Lower lobe of right lung (tissue), 2 donors: ENCODE data around the gene EDA. TPM values are rescaled to one million over a fixed set of nuclear protein-coding genes. Genes with fewer than 3 reads are reported as not detected.

ENCODE experiments used
- ATAC-seq, 2 donors: fragments of 200-7000 bp; cut with Tn5 transposase; one replicate each; pipeline ENCODE4 v1.9.1; 2020 to 2022; ENCODE audit warnings: mild to moderate bottlenecking in 2 of 2, moderate library complexity in 2 of 2
- DNase-seq: peaks from one replicate; pipeline ENCODE4 v3.0.0-alpha.2; 2020
- H3K27ac ChIP-seq: fragments of 200-600 bp; one replicate; pipeline ENCODE4 v1.8.0; 2022
- H3K27me3 ChIP-seq: fragments of 200-600 bp; one replicate; pipeline ENCODE4 v1.8.0; 2022; ENCODE audit warnings: low read depth
- H3K36me3 ChIP-seq: fragments of 200-600 bp; one replicate; pipeline ENCODE4 v1.8.0; 2022; ENCODE audit warnings: mild to moderate bottlenecking
- H3K4me1 ChIP-seq: fragments of 200-600 bp; one replicate; pipeline ENCODE4 v1.8.0; 2022
- H3K4me3 ChIP-seq: fragments of 200-600 bp; one replicate; pipeline ENCODE4 v1.8.0; 2022; ENCODE audit warnings: mild to moderate bottlenecking
- H3K9me3 ChIP-seq: fragments of 200-600 bp; one replicate; pipeline ENCODE4 v1.8.0; 2022
- intact Hi-C: fragments of 100-400 bp; cut with DNase I; formaldehyde crosslinking; loops from one replicate; pipeline ENCODE4 v1.11.0; 2022
- total RNA-seq: library from RNA; stranded (reverse); fragmentation: NEBNext Ultra II Directional; extraction: Animal tissue kit (Norgen Biotek cat#: 25700); gene quantifications from one replicate; pipeline ENCODE4 v1.2.1, GENCODE V29; 2021
- TF ChIP-seq, protein P1 (sequence below): fragments of 200-600 bp; IDR thresholded peaks from one replicate; pipeline ENCODE4 v1.8.0; 2022; ENCODE audit warnings: antibody characterized with exemption, mild to moderate bottlenecking
- donor health status: DM: no; HTN: yes; CAD: no; lungs with severe emphysema.

The EDA gene
- total RNA-seq, 1 donor from 2014 or later, result 5.5 TPM

DNA sequence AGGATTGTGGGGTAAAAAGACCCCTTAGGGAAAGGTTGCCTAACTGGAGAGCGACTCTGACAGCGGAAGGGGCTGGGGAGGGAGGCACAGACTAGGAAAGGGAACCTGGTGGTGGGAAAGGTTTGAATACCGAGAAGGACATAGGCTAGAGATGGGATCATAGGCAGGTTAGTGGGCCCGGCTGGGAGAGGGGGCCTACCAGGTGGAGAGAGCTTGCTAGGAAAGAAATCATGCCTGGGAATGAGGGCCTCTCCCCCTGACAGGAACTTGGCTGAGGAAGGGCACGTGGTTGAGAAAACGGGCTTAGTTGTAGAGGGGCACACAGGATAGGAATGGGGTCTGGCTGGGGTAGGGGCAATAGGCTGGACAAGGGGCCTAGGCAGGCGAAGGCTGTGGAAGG is 450.7 kb downstream of the EDA start:
- Histone ChIP-seq H3K4me3 (no peak overlapping the region), H3K9me3 (no peaks in the 10 kb centered on the region), H3K36me3 (no peaks in the 10 kb centered on the region), H3K27me3 (no peaks in the 10 kb centered on the region), H3K27ac (no peak overlapping the region), H3K4me1 (no peaks in the 10 kb centered on the region)
- DNase-seq (no peak), ATAC-seq (no peak)
- TF ChIP-seq, protein P1, sequence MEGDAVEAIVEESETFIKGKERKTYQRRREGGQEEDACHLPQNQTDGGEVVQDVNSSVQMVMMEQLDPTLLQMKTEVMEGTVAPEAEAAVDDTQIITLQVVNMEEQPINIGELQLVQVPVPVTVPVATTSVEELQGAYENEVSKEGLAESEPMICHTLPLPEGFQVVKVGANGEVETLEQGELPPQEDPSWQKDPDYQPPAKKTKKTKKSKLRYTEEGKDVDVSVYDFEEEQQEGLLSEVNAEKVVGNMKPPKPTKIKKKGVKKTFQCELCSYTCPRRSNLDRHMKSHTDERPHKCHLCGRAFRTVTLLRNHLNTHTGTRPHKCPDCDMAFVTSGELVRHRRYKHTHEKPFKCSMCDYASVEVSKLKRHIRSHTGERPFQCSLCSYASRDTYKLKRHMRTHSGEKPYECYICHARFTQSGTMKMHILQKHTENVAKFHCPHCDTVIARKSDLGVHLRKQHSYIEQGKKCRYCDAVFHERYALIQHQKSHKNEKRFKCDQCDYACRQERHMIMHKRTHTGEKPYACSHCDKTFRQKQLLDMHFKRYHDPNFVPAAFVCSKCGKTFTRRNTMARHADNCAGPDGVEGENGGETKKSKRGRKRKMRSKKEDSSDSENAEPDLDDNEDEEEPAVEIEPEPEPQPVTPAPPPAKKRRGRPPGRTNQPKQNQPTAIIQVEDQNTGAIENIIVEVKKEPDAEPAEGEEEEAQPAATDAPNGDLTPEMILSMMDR, result no peak
- intact Hi-C loops, result no loop called here

DNA sequence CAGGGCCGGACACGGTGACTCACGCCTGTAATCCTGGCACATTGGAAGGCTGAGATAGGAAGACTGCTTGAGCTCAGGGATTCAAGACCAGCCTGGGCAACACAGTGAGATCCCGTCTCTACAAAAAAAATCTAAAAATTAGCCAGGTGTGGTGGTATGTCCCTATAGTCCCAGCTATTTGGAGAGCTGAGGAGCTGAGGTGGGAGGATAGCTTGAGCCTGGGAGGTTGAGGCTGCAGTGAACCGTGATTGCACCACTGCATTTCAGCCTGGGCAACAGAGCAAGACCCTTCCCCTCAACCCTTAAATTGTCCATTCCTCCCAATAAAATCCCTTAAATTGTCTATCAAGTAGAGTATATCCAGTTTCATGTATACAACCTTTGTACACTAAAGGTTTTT is 463.4 kb downstream of the EDA start:
- TF ChIP-seq, protein P1, result no peak
- no peak for DNase-seq
- Histone ChIP-seq H3K27me3 (no peaks in the 10 kb centered on the region), H3K9me3 (no peaks in the 10 kb centered on the region), H3K27ac (no peak overlapping the region), H3K4me1 (no peaks in the 10 kb centered on the region), H3K36me3 (no peaks in the 10 kb centered on the region), H3K4me3 (no peak overlapping the region)
- intact Hi-C loops, result no loop called here
- no peak for ATAC-seq

DNA sequence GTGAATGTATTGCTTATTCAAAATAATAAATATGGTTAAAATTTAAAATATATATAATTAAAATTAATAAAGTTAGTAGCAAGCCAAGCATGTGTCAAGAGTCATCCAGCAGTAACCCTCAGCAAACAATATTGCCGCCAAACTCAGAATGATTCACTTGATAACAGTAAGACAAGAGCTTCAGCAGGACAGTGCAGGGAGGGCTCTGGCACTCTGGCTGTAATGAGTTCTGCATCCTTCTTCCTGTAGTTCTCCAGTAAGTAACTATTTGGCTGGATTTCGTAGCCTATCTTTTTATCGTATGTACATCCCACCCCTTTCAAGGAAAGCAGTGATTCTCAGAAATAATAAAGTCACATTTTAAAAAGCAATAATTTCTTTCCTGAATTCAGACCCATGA is 464.0 kb downstream of the EDA start:
- H3K36me3 ChIP-seq, result no peaks in the 10 kb centered on the region
- no peaks in the 10 kb centered on the region for H3K4me1 ChIP-seq
- no peaks in the 10 kb centered on the region for H3K9me3 ChIP-seq
- intact Hi-C loops, result no loop called here
- ATAC-seq (no peak), DNase-seq (no peak)
- H3K27ac ChIP-seq, result no peak overlapping the region
- TF ChIP-seq, protein P1, result no peak
- no peaks in the 10 kb centered on the region for H3K27me3 ChIP-seq
- no peak overlapping the region for H3K4me3 ChIP-seq

DNA sequence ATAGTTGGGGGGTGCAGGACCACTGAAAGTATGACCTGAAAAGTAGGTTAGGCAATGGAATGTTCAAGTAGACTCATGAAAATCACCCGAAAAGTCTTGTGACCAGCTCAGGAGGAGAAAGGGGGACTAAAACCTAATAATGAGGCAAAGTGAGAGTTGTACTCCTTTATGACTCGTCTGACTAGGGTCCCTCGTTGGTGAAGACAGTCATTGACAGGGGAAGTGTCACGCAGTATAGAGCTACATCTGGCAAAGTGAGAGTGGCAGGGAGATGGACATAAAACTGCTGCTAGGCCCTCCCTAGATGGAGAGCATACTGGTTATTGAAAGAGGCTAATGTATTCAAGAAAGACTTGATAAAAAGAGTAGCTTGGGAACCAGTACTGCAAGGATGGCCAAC is 466.8 kb downstream of the EDA start:
- Histone ChIP-seq H3K27me3 (no peaks in the 10 kb centered on the region), H3K9me3 (no peaks in the 10 kb centered on the region), H3K4me1 (no peaks in the 10 kb centered on the region), H3K36me3 (no peaks in the 10 kb centered on the region), H3K4me3 (no peak overlapping the region), H3K27ac (no peak overlapping the region)
- no peak for ATAC-seq
- TF ChIP-seq, protein P1, result no peak
- DNase-seq, result no peak
- intact Hi-C loops, result no loop called here

DNA sequence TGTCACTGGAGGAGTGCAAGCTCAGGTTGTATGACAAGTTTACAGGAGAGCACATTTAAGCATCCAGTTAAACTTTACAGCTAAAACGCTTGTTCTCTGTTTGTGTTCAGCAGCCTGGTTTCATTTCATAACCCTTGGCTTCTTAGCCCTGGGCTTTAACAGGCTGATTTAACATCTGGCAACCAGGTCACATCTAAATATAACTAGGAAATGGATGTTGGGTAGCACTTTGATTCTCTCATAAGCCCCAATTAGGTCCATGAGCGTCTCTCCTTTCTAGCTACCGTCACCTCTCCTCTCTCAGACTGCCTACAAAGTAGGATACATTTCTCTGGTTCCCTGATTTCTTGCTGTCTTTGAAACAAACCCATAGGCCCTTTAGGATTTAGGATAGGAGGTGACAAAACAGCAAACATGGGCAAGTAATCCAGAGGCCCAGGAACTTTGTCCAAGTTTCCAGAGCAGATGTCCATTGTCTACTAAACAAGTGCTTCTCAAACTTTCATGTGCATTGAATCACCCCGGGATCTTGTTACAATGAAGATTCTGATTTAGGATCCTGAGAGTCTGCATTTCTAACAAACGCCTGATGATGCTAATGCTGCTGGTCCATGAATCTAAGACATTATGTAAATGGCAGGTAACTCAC is 468.8 kb downstream of the EDA start:
- no peak for ATAC-seq
- no peaks in the 10 kb centered on the region for H3K36me3 ChIP-seq
- H3K9me3 ChIP-seq, result no peaks in the 10 kb centered on the region
- no peak overlapping the region for H3K27ac ChIP-seq
- H3K4me1 ChIP-seq, result peaks cover 6% of the 10 kb centered on the region
- no peak overlapping the region for H3K4me3 ChIP-seq
- no peak for DNase-seq
- no peaks in the 10 kb centered on the region for H3K27me3 ChIP-seq
- TF ChIP-seq, protein P1, result no peak
- intact Hi-C loops, result no loop called here
